ENCODE measurements around the gene PLCB4. TPM values are rescaled to one million over a fixed set of nuclear protein-coding genes. Genes with fewer than 3 reads are reported as not detected.

The PLCB4 gene
- total RNA-seq, 1 donor from 2014 or later, result 21.2 TPM

GRCh38 chr20:9218531-9218961 is 149.7 kb downstream of the PLCB4 start:
- TF ChIP-seq CTCF (conservative IDR thresholded peaks at IDR 0.05), result no peak
- Mint-ChIP-seq H3K4me3 (no peak overlapping the region), H3K27me3 (no peaks in the 10 kb centered on the region), H3K4me1 (ENCODE audit: unreplicated experiment) (peaks cover 9% of the 10 kb centered on the region), H3K36me3 (peaks cover 4% of the 10 kb centered on the region), H3K9me3 (peaks cover 4% of the 10 kb centered on the region), H3K27ac (no peak overlapping the region)
- DNase-seq (ENCODE audit: extremely low spot score, unreplicated experiment), result no peak

- no peak overlapping the region for H3K27ac Mint-ChIP-seq
- DNase-seq (ENCODE audit: extremely low spot score, unreplicated experiment), result no peak
- H3K4me3 Mint-ChIP-seq, result no peak overlapping the region
- peaks cover 4% of the 10 kb centered on the region for H3K36me3 Mint-ChIP-seq
- H3K9me3 Mint-ChIP-seq, result no peaks in the 10 kb centered on the region
- no peaks in the 10 kb centered on the region for H3K27me3 Mint-ChIP-seq
- TF ChIP-seq CTCF (conservative IDR thresholded peaks at IDR 0.05), result no peak
- peaks cover 9% of the 10 kb centered on the region for H3K4me1 Mint-ChIP-seq (ENCODE audit: unreplicated experiment)
Measured at GRCh38 chr20:9220874-9221547, 152.1 kb downstream of the PLCB4 start.

GRCh38 chr20:9223296-9223695 is 154.4 kb downstream of the PLCB4 start:
- no peak overlapping the region for H3K4me3 Mint-ChIP-seq
- H3K27ac Mint-ChIP-seq, result no peak overlapping the region
- DNase-seq (ENCODE audit: extremely low spot score, unreplicated experiment), result no peak
- no peaks in the 10 kb centered on the region for H3K9me3 Mint-ChIP-seq
- peaks cover 4% of the 10 kb centered on the region for H3K36me3 Mint-ChIP-seq
- no peak for TF ChIP-seq CTCF (conservative IDR thresholded peaks at IDR 0.05)
- H3K27me3 Mint-ChIP-seq, result no peaks in the 10 kb centered on the region
- H3K4me1 Mint-ChIP-seq (ENCODE audit: unreplicated experiment), result peaks cover 14% of the 10 kb centered on the region

GRCh38 chr20:9225879-9226278 is 157.0 kb downstream of the PLCB4 start:
- Mint-ChIP-seq H3K27ac (no peak overlapping the region), H3K9me3 (no peaks in the 10 kb centered on the region), H3K4me1 (ENCODE audit: unreplicated experiment) (peaks cover 11% of the 10 kb centered on the region), H3K27me3 (no peaks in the 10 kb centered on the region), H3K36me3 (peaks cover 5% of the 10 kb centered on the region), H3K4me3 (no peak overlapping the region)
- DNase-seq (ENCODE audit: extremely low spot score, unreplicated experiment), result no peak
- no peak for TF ChIP-seq CTCF (conservative IDR thresholded peaks at IDR 0.05)

GRCh38 chr20:9227896-9228615 is 159.2 kb downstream of the PLCB4 start:
- H3K4me1 Mint-ChIP-seq (ENCODE audit: unreplicated experiment), result peaks cover 9% of the 10 kb centered on the region
- peaks cover 4% of the 10 kb centered on the region for H3K36me3 Mint-ChIP-seq
- H3K9me3 Mint-ChIP-seq, result no peaks in the 10 kb centered on the region

More at GRCh38 chr20:9227896-9228615, 159.2 kb downstream of the PLCB4 start:
- no peak overlapping the region for H3K4me3 Mint-ChIP-seq
- no peak overlapping the region for H3K27ac Mint-ChIP-seq
- no peak for DNase-seq (ENCODE audit: extremely low spot score, unreplicated experiment)
- no peak for TF ChIP-seq CTCF (conservative IDR thresholded peaks at IDR 0.05)
- no peaks in the 10 kb centered on the region for H3K27me3 Mint-ChIP-seq

Data from type B pancreatic cell (in vitro differentiated cells).